Cardiac fibroblast (primary cell): ENCODE results near the gene KIF19.
A peak's percentile ranks its signal among the peaks of the same experiment; 100 is the strongest.

Source experiments
- DNase-seq, 2 donors: peaks; one replicate each; pipeline versions ENCODE4 v3.0.0 to v3.0.0-alpha.2; 2010; ENCODE audit warnings: low read depth in 2 of 2
- H3K4me3 ChIP-seq, 2 donors: replicated peaks in 1 of 2; 1 replicate in 1 of 2; 2 replicates in 1 of 2; pipeline ENCODE4 v1.5.1; 2011; ENCODE audit warnings: low read depth in 2 of 2, low read length in 2 of 2, mild to moderate bottlenecking in 2 of 2, moderate library complexity in 1 of 2
- CTCF ChIP-seq: IDR thresholded peaks from one replicate; pipeline ENCODE4 v1.5.1; 2011; ENCODE audit warnings: low read depth, mild to moderate bottlenecking, low read length, inconsistent platforms

Gene KIF19

GRCh38 chr17:74383141-74383540 lies 57.1 kb downstream of the KIF19 start:
- TF ChIP-seq CTCF = no peak
- DNase-seq = no peak

GRCh38 chr17:74385201-74385600 lies 59.2 kb downstream of the KIF19 start:
- DNase-seq = no peak
- H3K4me3 ChIP-seq = no peak overlapping the region
- TF ChIP-seq CTCF = no peak

More at GRCh38 chr17:74383141-74383540, 57.1 kb downstream of the KIF19 start:
- H3K4me3 ChIP-seq = no peak overlapping the region

- H3K4me3 ChIP-seq = no peak overlapping the region
- DNase-seq = peak; percentile 5 to 65
- no peak for TF ChIP-seq CTCF
Observed at GRCh38 chr17:74386386-74386785, 60.4 kb downstream of the KIF19 start.

GRCh38 chr17:74387365-74388218 lies 61.6 kb downstream of the KIF19 start:
- H3K4me3 ChIP-seq = no peak overlapping the region
- TF ChIP-seq CTCF = no peak
- DNase-seq = no peak

GRCh38 chr17:74389084-74389753 lies 63.2 kb downstream of the KIF19 start:
- TF ChIP-seq CTCF = no peak
- DNase-seq = no peak

GRCh38 chr17:74389937-74390679 lies 64.1 kb downstream of the KIF19 start:
- DNase-seq = no peak
- TF ChIP-seq CTCF = no peak
- H3K4me3 ChIP-seq = no peak overlapping the region

More at GRCh38 chr17:74389084-74389753, 63.2 kb downstream of the KIF19 start:
- H3K4me3 ChIP-seq = no peak overlapping the region
